ENCODE results near the gene CXorf51A. TPM values are rescaled to one million over a fixed set of nuclear protein-coding genes. Genes with fewer than 3 reads are reported as not detected.
"Not testable (repeated sequence)": the region's sequence is repeated elsewhere in the genome, so short reads cannot be mapped to it uniquely, and the experiment has no call there.

Gene CXorf51A
- total RNA-seq, result not detected in 2 replicates
- long read RNA-seq, result 0 reads

DNA sequence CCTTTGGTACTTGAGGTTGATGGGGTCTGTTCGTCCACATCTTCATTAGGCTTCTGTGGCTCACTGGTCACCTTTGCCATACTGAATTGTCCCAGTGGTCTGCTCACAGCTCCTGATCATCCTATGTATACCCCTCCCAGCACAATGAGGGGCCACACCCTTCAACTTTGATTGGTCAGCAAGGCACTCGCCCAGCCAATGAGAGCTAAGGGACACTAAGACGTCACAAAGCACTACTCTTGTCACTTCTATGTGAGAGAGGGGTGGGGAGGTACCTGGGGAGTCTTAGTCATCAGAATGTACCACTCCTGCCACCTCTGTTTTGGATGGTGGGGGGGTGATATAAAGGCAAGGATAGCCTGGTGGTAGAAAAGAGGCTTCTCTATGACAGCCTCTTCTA is at the start of gene CXorf51A:
Gene CXorf51A, minus strand, starts transcription at position 101 of the 400 bp plus-strand sequence. Its CDS starts 21 bp downstream, at position 80.
- DNase-seq (ENCODE audit: low spot score, unreplicated experiment); H3K27ac Mint-ChIP-seq; H3K9me3 Mint-ChIP-seq (ENCODE audit: low read depth); H3K4me3 Mint-ChIP-seq (ENCODE audit: low read depth); H3K27me3 Mint-ChIP-seq; H3K36me3 Mint-ChIP-seq (ENCODE audit: insufficient read depth); H3K4me1 Mint-ChIP-seq (ENCODE audit: low read depth): not testable (repeated sequence)

DNA sequence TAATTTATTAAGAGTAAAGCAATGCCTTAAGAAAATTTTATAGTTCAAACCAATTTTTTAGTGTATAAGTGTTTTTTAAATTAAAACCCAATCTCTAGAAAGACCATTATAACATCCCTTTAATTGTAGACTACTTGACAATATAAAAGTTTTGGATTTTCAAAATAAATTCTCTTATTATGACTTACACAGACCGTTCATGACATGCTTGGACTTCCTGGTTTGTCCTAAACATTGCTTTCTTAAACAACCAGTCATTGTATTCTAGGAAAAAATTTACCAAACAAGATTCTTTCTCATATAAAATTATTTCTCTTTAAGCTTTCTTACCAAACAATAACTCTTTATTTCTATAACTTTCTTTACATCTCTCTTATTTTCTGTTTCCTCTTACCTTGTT is 49.0 kb upstream of the CXorf51A start:
- no peak for DNase-seq (ENCODE audit: low spot score, unreplicated experiment)
- H3K4me3 Mint-ChIP-seq (ENCODE audit: low read depth), result no peak overlapping the region
- H3K4me1 Mint-ChIP-seq (ENCODE audit: low read depth), result no peaks in the 10 kb centered on the region
- no peaks in the 10 kb centered on the region for H3K27me3 Mint-ChIP-seq
- no peak overlapping the region for H3K27ac Mint-ChIP-seq
- H3K36me3 Mint-ChIP-seq (ENCODE audit: insufficient read depth), result no peaks in the 10 kb centered on the region
- TF ChIP-seq, protein P1, sequence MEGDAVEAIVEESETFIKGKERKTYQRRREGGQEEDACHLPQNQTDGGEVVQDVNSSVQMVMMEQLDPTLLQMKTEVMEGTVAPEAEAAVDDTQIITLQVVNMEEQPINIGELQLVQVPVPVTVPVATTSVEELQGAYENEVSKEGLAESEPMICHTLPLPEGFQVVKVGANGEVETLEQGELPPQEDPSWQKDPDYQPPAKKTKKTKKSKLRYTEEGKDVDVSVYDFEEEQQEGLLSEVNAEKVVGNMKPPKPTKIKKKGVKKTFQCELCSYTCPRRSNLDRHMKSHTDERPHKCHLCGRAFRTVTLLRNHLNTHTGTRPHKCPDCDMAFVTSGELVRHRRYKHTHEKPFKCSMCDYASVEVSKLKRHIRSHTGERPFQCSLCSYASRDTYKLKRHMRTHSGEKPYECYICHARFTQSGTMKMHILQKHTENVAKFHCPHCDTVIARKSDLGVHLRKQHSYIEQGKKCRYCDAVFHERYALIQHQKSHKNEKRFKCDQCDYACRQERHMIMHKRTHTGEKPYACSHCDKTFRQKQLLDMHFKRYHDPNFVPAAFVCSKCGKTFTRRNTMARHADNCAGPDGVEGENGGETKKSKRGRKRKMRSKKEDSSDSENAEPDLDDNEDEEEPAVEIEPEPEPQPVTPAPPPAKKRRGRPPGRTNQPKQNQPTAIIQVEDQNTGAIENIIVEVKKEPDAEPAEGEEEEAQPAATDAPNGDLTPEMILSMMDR (IDR thresholded peaks at IDR 0.05; ENCODE audit: unreplicated experiment), result no peak
- peaks cover 19% of the 10 kb centered on the region for H3K9me3 Mint-ChIP-seq (ENCODE audit: low read depth)

DNA sequence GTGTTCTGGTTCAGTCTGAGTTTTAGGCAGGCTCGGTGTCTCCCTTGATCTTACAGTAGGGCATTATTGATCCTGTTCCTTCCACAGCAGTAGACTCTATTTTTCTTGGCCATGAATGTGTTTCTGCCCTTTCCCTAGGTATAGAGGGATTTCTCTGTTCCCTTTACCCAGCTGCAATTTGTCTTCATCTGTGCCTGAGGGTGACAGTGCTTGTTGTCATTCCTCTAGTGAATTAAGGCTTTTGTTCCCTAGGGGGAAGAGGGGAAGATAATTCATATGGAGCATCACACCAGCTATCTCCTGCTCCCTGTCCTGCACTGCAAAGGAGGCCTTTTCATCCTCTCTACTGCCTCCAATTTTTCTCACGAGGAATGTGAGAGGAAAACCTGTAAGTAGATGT is 39.7 kb upstream of the CXorf51A start:
- H3K4me3 Mint-ChIP-seq (ENCODE audit: low read depth), result no peak overlapping the region
- no peak overlapping the region for H3K27ac Mint-ChIP-seq
- no peaks in the 10 kb centered on the region for H3K4me1 Mint-ChIP-seq (ENCODE audit: low read depth)
- TF ChIP-seq, protein P1 (IDR thresholded peaks at IDR 0.05; ENCODE audit: unreplicated experiment), result no peak
- no peaks in the 10 kb centered on the region for H3K36me3 Mint-ChIP-seq (ENCODE audit: insufficient read depth)
- DNase-seq (ENCODE audit: low spot score, unreplicated experiment), result no peak
- H3K27me3 Mint-ChIP-seq, result no peaks in the 10 kb centered on the region
- peaks cover 43% of the 10 kb centered on the region for H3K9me3 Mint-ChIP-seq (ENCODE audit: low read depth)

DNA sequence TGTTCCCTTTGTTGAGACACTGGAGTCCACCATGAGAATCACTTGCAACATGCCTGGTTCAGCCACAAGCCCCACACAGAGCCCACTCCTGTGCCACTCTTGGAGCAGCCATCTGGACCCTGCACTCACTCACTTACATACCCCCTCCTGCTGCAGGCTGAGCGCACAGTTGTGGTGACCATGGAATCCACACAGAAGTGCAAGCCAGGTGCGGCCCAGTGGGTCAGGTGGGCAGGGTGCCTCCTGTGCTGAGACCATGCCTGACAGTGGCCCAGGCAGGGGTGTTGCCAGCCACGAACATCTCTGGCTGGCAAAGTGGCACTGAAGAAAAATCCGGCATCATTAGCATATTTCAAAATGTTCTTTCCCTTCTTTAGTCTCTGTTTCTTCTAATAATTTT is 17.4 kb upstream of the CXorf51A start:
- TF ChIP-seq, protein P1 (IDR thresholded peaks at IDR 0.05; ENCODE audit: unreplicated experiment), result no peak
- H3K27ac Mint-ChIP-seq, result no peak overlapping the region
- no peaks in the 10 kb centered on the region for H3K4me1 Mint-ChIP-seq (ENCODE audit: low read depth)
- no peaks in the 10 kb centered on the region for H3K27me3 Mint-ChIP-seq
- H3K9me3 Mint-ChIP-seq (ENCODE audit: low read depth), result peaks cover 21% of the 10 kb centered on the region
- H3K36me3 Mint-ChIP-seq (ENCODE audit: insufficient read depth), result no peaks in the 10 kb centered on the region
- no peak overlapping the region for H3K4me3 Mint-ChIP-seq (ENCODE audit: low read depth)
- no peak for DNase-seq (ENCODE audit: low spot score, unreplicated experiment)

DNA sequence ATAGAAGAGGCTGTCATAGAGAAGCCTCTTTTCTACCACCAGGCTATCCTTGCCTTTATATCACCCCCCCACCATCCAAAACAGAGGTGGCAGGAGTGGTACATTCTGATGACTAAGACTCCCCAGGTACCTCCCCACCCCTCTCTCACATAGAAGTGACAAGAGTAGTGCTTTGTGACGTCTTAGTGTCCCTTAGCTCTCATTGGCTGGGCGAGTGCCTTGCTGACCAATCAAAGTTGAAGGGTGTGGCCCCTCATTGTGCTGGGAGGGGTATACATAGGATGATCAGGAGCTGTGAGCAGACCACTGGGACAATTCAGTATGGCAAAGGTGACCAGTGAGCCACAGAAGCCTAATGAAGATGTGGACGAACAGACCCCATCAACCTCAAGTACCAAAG is 5.1 kb downstream of the CXorf51A start, which contains the start of gene CXorf51B:
Gene CXorf51B, plus strand, starts transcription at position 301 of the 400 bp plus-strand sequence. Its CDS starts 21 bp downstream, at position 322.
- H3K4me1 Mint-ChIP-seq (ENCODE audit: low read depth); H3K36me3 Mint-ChIP-seq (ENCODE audit: insufficient read depth); H3K27me3 Mint-ChIP-seq; H3K4me3 Mint-ChIP-seq (ENCODE audit: low read depth); H3K9me3 Mint-ChIP-seq (ENCODE audit: low read depth); H3K27ac Mint-ChIP-seq; DNase-seq (ENCODE audit: low spot score, unreplicated experiment): not testable (repeated sequence)

Other genes with a start within 250 kb of the CXorf51A start
- not detected in 2 replicates for gene CXorf51B, start 5.0 kb downstream of the CXorf51A start, total RNA-seq